ENCODE results near the gene SPAG6. TPM values are rescaled to one million over a fixed set of nuclear protein-coding genes. Genes with fewer than 3 reads are reported as not detected.

SPAG6 gene
- total and polyA plus RNA-seq, 2 of the 4 experiments (the other 2 are of a cell fraction) = not detected

- no peak overlapping the region for H2BK120ac ChIP-seq (ENCODE audit: low read depth, low read length)
- ATAC-seq (ENCODE audit: low read depth) (no peak), DNase-seq (no peak)
- TF ChIP-seq FOS (IDR thresholded peaks at IDR 0.05; ENCODE audit: low read depth, low read length) = no peak
- no peak for TF ChIP-seq BHLHE40 (IDR thresholded peaks at IDR 0.05; ENCODE audit: low read depth, low read length)
- TF ChIP-seq RCOR1 (IDR thresholded peaks at IDR 0.05; ENCODE audit: insufficient replicate concordance, low read length) = no peak
- TF ChIP-seq, protein P1, sequence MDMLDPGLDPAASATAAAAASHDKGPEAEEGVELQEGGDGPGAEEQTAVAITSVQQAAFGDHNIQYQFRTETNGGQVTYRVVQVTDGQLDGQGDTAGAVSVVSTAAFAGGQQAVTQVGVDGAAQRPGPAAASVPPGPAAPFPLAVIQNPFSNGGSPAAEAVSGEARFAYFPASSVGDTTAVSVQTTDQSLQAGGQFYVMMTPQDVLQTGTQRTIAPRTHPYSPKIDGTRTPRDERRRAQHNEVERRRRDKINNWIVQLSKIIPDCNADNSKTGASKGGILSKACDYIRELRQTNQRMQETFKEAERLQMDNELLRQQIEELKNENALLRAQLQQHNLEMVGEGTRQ (IDR thresholded peaks at IDR 0.05; ENCODE audit: low read depth, low read length) = no peak
- no peak for TF ChIP-seq RFX5 (IDR thresholded peaks at IDR 0.05; ENCODE audit: low read depth, low read length)
- H3K9ac ChIP-seq (ENCODE audit: low read depth, low read length) = no peak overlapping the region
- H3K4me1 ChIP-seq (ENCODE audit: control insufficient read depth, insufficient read depth, low read length) = no peaks in the 10 kb centered on the region
- no peak overlapping the region for H3K4me2 ChIP-seq (ENCODE audit: low read depth, low read length)
- H3K9me1 ChIP-seq (ENCODE audit: insufficient read depth, low read length) = no peaks in the 10 kb centered on the region
- dilution Hi-C loops (cut with HindIII; ENCODE audit: low sequenced_read_pairs, unreplicated experiment) (no loop called here), intact Hi-C loops (cut with micrococcal nuclease) (loop anchor here (5.0 kb wide), 2 partner anchors 369 to 644 kb away; partner anchors contain the start of gene PIP4K2A), in situ Hi-C loops (cut with MboI; ENCODE audit: low sequenced_read_pairs) (no loop called here)
- WGBS, 2 experiments (ENCODE audit: extremely low coverage in 2 of 2, insufficient read length in 1 of 2) = no CpG with 5 or more reads among the region's 3 CpGs
- H3K27me3 ChIP-seq (ENCODE audit: control insufficient read depth, insufficient read depth, low read length) = peaks cover 53% of the 10 kb centered on the region
- no peak overlapping the region for H3K23ac ChIP-seq (ENCODE audit: low read depth, low read length)
- H2BK15ac ChIP-seq (ENCODE audit: low read depth, low read length) = no peak overlapping the region
- POLR2A ChIA-PET (ENCODE audit: unreplicated experiment) = no interaction called here
- no peak overlapping the region for H4K8ac ChIP-seq (ENCODE audit: low read depth in 2 of 2, low read length in 2 of 2)
- H2AK5ac ChIP-seq (ENCODE audit: low read depth, low read length) = no peak overlapping the region
- no peak overlapping the region for H2AK9ac ChIP-seq (replicated peaks; ENCODE audit: low read depth, low read length, poor library complexity)
- H3K4ac ChIP-seq (ENCODE audit: low read depth, low read length) = no peak overlapping the region
- no peak overlapping the region for H4K91ac ChIP-seq (ENCODE audit: insufficient read depth, low read depth, low read length)
- H4K20me1 ChIP-seq (ENCODE audit: insufficient read depth, low read length) = no peaks in the 10 kb centered on the region
- CTCF ChIA-PET = no interaction called here
- no peak overlapping the region for H3K14ac ChIP-seq (replicated peaks; ENCODE audit: low read depth, low read length)
- H3K79me1 ChIP-seq (ENCODE audit: low read depth in 1 of 2, low read length in 2 of 2) = no peaks in the 10 kb centered on the region
- H3K36me3 ChIP-seq (ENCODE audit: control insufficient read depth, insufficient read depth, low read length) = no peaks in the 10 kb centered on the region
- peaks cover 14% of the 10 kb centered on the region for H3K9me3 ChIP-seq (ENCODE audit: control insufficient read depth, insufficient read depth, low read length)
- H2BK5ac ChIP-seq (ENCODE audit: low read depth, low read length, poor library complexity, severe bottlenecking) = no peak overlapping the region
- no peak overlapping the region for H3K56ac ChIP-seq (ENCODE audit: extremely low read depth, insufficient read depth, low read length)
- no peak overlapping the region for H4K5ac ChIP-seq (ENCODE audit: low read depth, low read length)
- no peak overlapping the region for H3K4me3 ChIP-seq (ENCODE audit: insufficient read depth, low read depth, low read length)
- BruUV-seq (replicated peaks) = no TSS peak
- H2AFZ ChIP-seq (replicated peaks; ENCODE audit: low read length, poor library complexity) = no peak overlapping the region
- no peak overlapping the region for H2BK20ac ChIP-seq (ENCODE audit: low read depth, low read length)
- no peak overlapping the region for H3K18ac ChIP-seq (ENCODE audit: low read depth, low read length)
- H3K27ac ChIP-seq (ENCODE audit: insufficient read depth, low read length) = no peak overlapping the region
Measured at GRCh38 chr10:22343731-22344130, 1.6 kb upstream of the SPAG6 start.
